ENCODE data around the gene ASIC3. TPM values are rescaled to one million over a fixed set of nuclear protein-coding genes. Genes with fewer than 3 reads are reported as not detected.
"Not testable (repeated sequence)": the region's sequence is repeated elsewhere in the genome, so short reads cannot be mapped to it uniquely, and the experiment has no call there.

Gene ASIC3
- polyA plus RNA-seq, 10 donors, result 2.1 to 6.4 (median 4.3) TPM

GRCh38 chr7:151032936-151033863 lies 15.1 kb upstream of the ASIC3 start:
- DNase-seq, result no peak

- no peak for DNase-seq
Observed at GRCh38 chr7:151033864-151034249, 14.5 kb upstream of the ASIC3 start.

- DNase-seq, result no peak
Observed at GRCh38 chr7:151034312-151035025, 13.9 kb upstream of the ASIC3 start.

GRCh38 chr7:151035026-151035717 lies 13.2 kb upstream of the ASIC3 start:
- no peak for DNase-seq

GRCh38 chr7:151035902-151036301 lies 12.4 kb upstream of the ASIC3 start:
- no peak for DNase-seq

GRCh38 chr7:151038951-151039849 lies 9.1 kb upstream of the ASIC3 start:
- peak in 2 of 3 donors; percentile 48 to 81 for DNase-seq

- DNase-seq, result no peak
Observed at GRCh38 chr7:151039850-151040548, 8.3 kb upstream of the ASIC3 start.

- no peak for DNase-seq
Observed at GRCh38 chr7:151040616-151041375, 7.5 kb upstream of the ASIC3 start.

- not testable (repeated sequence) for DNase-seq
Observed at GRCh38 chr7:151043449-151043848, 4.9 kb upstream of the ASIC3 start.

- no peak for DNase-seq
Observed at GRCh38 chr7:151043959-151044358, 4.4 kb upstream of the ASIC3 start.

GRCh38 chr7:151045262-151045661 lies 3.1 kb upstream of the ASIC3 start:
- DNase-seq, result no peak

- no peak for DNase-seq
Observed at GRCh38 chr7:151045967-151046366, 2.4 kb upstream of the ASIC3 start.

GRCh38 chr7:151046603-151047573 lies 1.4 kb upstream of the ASIC3 start:
- DNase-seq, result peak in 2 of 3 donors; percentile 40 to 66

- DNase-seq, result no peak
Observed at GRCh38 chr7:151048911-151049463, 656 bp downstream of the ASIC3 start.

- peak; percentile 50 to 89 (median 79) for DNase-seq
Observed at GRCh38 chr7:151051108-151051507, 2.8 kb downstream of the ASIC3 start.

- no peak for DNase-seq
Observed at GRCh38 chr7:151053096-151053495, 4.8 kb downstream of the ASIC3 start.

GRCh38 chr7:151053751-151054150 lies 5.4 kb downstream of the ASIC3 start:
- DNase-seq, result no peak

- DNase-seq, result no peak
Observed at GRCh38 chr7:151056283-151056665, 7.9 kb downstream of the ASIC3 start.
